A673 (cell line): ENCODE data around the gene EEFSEC.
A peak's percentile ranks its signal among the peaks of the same experiment; 100 is the strongest.

Experiments
- EZH2 ChIP-seq: fragments of 200-600 bp; sonication (generic); IDR thresholded peaks from 2 replicates; pipeline ENCODE4 v1.6.1; 2017; ENCODE audit warnings: borderline replicate concordance, low read depth, mild to moderate bottlenecking, mixed read lengths, antibody characterized with exemption, low read length; ENCODE audit not compliant: poor library complexity, severe bottlenecking
- TF ChIP-seq, protein P1 (sequence below): fragments of 300-800, 200-600 bp; sonication (generic); conservative IDR thresholded peaks from 2 replicates; pipeline ENCODE4 v1.5.1; 2017; ENCODE audit warnings: low read depth, mild to moderate bottlenecking, antibody characterized with exemption, low read length, moderate library complexity, mixed read lengths

DNA sequence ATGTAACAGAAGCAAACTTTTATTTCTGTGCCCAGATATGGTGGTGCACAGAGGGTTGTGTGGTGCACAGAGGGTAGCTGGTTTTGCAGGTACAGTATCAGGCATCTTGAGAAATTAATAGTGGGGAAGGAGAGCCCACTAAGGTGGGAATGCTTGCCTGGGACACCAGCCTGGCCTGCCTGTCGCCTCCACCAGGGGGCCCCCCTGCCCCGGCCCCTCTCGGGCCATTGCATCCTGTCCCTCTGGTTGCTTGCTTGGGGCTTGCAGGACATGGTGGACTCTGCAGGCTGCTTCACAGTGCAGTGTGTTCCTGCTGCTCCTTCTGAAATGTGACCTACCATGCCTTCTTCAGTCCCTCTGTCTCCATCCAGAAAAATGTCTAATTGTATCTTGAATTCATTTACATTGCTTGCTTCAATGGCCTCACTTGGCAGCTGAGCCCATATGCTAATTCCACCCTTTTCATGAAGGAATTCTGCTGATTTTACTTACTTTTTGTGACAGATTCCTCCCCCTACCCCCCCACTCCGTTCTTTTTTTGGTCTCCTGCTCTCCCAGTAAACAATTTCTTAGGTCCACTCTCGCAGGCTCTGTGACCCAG, 73.6 kb downstream of the EEFSEC start:
- TF ChIP-seq, protein P1, sequence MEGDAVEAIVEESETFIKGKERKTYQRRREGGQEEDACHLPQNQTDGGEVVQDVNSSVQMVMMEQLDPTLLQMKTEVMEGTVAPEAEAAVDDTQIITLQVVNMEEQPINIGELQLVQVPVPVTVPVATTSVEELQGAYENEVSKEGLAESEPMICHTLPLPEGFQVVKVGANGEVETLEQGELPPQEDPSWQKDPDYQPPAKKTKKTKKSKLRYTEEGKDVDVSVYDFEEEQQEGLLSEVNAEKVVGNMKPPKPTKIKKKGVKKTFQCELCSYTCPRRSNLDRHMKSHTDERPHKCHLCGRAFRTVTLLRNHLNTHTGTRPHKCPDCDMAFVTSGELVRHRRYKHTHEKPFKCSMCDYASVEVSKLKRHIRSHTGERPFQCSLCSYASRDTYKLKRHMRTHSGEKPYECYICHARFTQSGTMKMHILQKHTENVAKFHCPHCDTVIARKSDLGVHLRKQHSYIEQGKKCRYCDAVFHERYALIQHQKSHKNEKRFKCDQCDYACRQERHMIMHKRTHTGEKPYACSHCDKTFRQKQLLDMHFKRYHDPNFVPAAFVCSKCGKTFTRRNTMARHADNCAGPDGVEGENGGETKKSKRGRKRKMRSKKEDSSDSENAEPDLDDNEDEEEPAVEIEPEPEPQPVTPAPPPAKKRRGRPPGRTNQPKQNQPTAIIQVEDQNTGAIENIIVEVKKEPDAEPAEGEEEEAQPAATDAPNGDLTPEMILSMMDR, result peak; percentile 87
- no peak for TF ChIP-seq EZH2
